GM20431 (cell line): ENCODE results near the gene FAU.
"Not testable (repeated sequence)": the region's sequence is repeated elsewhere in the genome, so short reads cannot be mapped to it uniquely, and the experiment has no call there.

Experiments
- in situ Hi-C: fragments of 300-500 bp; cut with MseI, MboI; formaldehyde crosslinking; loops from one replicate; pipeline ENCODE4 v1.15.0; 2020; ENCODE audit warnings: low sequenced_read_pairs; ENCODE audit not compliant: unreplicated experiment

The FAU gene

DNA sequence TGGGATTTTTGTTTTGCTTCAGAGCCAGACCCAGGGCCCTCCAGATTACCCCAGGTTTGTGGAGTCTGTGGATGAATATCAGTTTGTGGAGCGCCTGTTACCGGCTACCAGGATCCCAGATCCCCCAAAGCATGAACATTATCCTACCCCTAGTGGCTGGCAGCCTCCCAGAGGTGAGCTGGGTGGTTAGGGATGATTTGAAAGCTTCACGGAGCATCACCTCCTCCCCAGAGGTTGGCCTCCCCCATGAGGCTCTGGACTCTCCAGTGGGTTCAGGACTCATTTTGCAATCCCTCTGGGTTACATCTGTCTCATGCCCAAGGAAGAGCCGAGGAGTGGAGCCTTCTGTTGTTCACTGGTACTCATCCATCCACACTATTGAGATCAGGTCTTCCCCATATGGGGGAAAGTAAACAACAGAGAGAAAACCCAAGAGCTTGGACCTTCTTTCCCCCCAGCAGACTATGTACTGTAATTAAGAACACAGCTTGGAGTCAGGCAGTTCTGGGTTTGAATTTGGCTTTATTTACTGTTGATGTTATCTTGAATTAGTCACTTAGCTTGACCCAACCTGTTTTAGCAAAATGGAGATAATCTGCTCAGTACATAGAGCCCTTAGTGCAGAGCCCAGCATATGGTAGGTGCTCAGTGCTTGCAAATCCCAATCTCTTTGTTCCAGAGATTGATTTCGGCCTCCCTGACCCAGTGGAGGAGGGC, 2.7 kb upstream of the FAU start:
- in situ Hi-C loops = no loop called here

DNA sequence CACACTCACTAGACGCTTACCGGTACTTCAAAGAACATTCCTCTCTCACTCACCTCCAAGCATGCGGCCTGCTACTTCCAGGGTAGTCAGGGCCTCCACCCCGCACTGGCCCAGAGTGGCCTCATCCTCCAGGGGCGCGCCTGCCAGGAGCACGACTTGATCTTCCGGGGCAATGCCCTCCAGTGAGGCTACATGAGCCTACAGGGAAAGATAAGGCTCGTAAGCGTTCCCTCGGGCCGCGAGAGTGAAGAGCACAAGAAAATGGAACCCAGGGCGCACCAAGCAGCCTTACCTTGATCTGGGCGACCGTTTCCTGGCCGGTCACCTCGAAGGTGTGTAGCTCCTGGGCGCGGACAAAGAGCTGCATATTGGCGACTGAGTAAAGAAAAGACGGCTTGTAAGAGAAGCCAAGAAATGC, 478 bp downstream of the FAU start:
- in situ Hi-C loops = no loop called here

DNA sequence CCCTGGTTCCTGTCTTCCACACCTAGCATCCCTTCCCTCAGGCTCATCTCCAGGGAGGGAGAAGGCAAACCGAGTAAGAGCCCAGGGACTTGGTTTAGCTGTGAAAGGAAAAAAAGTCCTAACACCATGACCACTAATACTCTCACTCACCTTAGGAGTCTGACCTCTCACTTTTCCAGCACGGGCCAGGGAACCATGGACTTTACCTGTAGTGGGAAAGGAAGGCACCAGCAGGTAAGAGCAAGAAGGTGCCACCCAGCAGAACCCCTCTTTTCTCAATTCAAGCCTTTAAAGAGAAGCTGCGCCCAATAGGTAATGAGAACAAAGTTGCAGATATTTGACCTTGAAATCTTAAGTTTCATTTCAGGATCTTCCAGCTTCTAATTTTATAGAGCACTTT, 1.1 kb downstream of the FAU start:
- in situ Hi-C loops = no loop called here

DNA sequence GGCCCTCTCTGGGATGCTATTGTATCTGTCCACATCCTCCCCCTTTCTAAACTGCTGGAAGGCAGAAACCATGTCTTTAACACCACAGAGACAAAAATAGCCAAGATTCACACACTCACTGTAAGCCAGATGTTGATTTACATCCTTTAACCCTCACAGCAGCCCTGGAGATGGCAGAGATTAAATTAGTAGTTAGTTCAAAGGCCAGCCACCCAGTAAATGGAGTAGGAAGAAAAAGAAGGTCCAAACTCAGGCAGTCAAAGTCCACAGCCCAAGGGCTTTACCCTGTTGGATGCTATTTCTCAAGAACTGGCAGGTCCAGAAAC, 2.3 kb downstream of the FAU start:
- in situ Hi-C loops = no loop called here

DNA sequence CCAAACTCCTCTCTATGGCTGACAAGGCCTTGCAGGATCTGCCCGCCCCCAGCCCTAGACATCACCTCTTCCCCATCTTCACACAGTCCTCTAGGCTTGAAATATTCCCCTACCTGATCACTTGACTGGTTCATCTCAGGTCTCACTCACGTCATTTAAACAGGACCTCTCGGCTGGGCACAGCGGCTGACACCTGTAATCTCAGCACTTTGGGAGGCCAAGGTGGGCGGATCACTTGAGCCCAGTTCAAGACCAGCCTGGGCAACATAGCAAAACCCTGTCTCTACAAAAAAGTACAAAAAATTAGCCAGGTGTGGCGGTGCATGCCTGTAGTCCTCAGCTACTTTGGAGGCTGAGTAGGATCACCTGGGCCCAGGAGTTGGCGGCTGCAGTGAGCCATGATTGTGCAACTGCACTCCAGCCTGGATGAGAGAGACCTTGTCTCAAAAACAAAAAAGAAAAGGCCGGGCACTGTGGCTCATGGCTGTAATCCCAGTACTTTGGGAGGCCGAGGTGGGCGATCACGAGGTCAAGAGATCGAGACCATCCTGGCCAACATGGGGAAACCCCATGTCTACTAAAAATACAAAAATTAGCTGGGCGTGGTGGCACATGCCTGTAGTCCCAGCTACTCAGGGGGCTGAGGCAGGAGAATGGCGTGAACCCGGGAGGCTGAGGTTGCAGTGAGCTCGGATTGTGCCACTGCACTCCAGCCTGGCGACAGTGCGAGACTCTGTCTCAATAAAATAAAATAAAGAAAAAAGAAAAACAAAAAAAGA, 2.9 kb downstream of the FAU start:
- in situ Hi-C loops = not testable (repeated sequence)

DNA sequence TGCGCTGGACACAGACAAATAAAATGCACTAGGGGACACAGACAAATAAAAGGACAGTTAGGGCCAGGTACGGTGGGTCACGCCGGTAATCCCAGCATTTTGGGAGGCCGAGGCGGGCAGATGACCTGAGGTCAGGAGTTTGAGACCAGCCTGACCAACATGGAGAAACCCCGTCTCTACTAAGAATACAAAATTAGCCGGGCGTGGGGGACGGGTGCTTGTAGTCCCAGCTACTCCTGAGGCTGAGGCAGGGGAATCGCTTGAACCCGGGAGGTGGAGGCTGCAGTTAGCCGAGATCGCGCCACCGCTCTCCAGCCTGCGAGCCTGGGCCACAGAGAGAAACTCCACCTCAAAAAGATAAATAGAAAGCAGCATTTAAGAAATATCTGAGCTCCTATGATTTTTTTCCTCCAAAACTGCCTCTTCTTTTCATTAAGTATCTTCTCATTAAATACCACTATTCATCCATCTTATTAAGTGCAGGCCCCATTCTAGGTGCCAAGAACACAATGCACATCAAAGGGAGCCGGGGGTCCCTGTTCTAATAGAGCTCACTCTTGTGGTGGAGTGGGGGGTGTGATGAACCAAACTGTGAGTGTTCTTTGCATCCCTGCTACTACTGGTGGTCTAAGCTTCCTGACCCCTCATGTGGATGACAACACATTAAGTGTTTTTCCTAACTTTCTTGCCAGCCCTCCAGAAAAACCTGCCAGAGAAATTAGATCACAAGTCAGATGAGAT, 3.7 kb downstream of the FAU start:
- in situ Hi-C loops = no loop called here

DNA sequence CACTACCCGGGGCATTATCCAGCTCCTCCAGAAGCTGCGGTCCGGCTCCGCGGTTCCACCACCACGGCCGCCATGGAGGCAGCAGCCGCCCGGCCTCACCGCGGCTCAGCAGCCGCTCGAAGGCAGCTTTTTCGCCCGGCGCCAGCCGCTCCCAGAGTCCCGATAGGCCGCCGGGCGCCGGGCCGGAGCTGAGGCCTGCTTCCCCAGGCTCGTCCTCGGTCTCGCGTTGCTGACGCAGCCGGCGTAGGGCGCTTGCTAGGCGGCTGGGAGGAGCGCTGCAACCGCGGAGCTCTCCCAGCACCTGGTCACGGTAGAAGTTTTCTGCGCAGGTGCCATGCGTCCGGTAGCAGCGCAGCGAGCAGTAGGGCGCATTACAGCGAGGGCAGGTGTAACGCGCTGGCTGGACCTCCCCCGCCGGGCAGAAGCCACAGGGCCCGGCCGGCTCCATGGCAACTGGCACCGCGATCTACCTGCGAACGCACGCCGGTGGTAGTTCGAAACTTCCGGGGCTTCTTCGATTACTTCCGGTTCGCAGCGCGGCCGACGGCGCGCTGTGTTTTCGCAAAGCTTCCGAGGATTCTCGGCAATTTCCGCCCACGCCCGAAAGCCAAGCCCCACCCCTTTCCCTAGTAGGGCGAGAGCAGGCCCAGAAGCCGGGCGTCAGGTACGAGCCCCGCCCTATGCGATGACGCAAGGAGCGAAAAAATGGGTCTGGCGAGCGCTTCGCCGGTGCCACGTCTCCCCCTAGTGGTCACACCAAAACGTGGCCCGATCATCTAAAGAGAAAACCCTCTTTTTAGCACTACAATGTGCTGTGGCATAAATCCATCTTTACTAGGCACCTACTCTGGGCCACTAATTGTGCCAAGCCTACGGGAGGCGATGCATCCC, 4.5 kb downstream of the FAU start, which contains the start of gene ZNHIT2:
ZNHIT2 (minus strand) TSS at position 496 of the 891 bp plus-strand sequence; CDS start at position 448, 48 bp downstream.
- in situ Hi-C loops = no loop called here

DNA sequence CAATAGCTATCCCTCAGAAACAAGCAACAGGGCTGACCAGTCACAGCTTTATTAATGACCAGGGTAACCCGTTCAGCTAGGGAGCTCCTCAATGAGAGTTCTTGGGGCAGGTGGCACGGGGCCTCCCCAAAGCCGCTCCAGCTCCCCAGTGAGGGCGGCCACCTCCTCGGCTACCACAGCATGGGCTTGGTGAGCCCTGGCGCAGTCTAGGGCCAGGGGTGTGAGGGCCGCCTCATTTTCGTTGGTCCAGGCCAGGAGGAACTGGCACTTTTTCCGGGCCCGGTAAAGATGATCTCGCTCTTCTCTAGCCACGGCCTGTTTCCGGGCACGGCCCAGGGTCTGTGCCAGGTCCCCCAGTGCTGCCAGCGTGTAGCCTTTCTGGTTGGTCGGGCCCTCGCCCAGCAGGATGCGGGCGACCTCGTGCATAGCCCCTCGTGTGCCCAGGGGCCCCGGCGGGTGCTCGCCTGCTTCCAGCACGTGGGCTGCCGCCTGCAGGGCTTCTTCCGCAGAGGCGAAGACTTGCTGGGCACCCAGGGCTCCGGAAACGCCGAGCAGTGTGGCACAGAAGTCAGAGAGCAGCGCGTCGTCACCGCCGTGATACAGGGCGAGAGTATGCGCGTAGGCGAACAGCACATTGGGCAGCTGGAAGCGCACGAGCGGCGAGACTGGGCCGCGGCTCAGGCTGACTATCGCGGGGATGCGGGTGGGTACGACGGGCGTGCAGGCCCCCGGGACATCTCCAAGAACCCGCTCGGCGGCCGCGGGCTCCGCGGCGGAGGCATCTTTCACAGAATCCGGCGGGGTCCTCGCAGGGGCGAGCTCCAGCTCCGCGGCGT, 5.3 kb downstream of the FAU start:
- in situ Hi-C loops = no loop called here

DNA sequence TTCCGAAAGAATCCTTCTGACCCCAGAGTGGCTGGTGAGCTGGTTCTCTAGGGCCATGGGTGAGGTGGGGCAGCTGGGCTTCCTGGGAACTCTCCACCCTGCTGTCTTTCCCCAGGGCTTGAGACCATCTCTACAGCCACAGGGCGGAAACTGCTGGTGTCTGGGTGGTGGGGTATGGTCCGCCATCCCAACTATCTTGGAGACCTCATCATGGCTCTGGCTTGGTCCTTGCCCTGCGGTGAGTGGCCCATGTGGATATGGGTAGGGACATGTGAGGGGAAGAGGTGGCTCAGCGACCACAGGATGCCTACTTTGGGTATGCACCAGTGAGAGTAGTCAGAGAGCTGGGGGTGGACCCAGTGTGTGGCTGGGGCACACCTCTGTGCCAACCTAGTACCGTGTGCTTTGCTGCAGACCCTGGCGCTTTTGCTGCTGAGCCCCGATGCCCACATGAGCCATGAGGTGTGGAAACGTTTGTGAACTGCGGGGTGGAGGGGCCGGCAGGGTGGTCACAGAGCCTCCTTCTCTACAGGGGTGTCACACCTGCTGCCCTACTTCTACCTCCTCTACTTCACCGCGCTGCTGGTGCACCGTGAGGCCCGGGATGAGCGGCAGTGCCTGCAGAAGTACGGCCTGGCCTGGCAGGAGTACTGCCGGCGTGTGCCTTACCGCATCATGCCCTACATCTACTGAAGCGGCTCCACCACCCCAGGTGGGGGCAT, 6.4 kb downstream of the FAU start:
- in situ Hi-C loops = no loop called here

DNA sequence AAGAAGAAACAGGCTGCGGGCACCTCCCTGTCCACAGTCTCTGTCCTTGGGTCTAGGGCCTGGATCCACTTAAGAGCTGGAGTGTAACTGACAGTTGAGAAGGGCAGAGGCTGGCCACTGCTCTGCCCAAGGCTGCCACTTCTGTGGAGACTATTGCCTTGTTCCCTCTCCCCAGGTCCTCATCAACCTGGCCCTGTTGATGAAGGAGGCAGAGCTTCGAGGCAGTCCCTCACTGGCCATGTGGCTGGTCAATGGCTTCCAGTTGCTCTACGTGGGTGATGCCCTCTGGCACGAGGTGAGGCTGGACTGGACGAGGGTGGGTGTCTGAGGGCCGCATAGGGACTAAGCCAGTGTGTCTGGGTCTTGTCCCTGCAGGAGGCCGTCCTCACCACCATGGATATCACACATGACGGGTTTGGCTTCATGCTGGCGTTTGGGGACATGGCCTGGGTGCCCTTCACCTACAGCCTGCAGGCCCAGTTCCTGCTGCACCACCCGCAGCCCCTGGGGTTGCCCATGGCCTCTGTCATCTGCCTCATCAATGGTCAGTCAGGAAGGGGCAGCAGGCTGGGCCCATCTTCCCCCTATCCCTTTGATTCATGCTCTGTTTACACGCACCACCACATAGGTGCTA, 7.3 kb downstream of the FAU start:
- in situ Hi-C loops = no loop called here

DNA sequence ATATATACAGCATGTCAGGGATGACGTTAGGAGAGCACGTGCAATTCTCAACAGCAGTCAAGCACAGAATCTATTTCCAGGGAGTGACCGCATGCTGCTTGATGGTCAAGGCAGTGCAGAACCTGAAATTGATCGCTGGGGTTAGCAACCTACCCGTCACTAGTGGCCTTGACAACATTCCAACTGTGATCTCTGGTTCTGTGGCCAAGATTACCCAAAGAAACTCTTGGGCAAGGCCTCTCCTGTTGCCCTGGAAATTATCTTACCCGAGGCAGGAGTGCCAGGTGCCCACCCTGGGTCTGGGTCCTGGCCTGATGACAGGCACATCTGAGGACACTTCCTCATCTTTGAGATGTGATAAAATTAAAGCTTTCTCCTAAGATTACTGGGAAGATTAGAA, 8.1 kb downstream of the FAU start:
- in situ Hi-C loops = no loop called here

DNA sequence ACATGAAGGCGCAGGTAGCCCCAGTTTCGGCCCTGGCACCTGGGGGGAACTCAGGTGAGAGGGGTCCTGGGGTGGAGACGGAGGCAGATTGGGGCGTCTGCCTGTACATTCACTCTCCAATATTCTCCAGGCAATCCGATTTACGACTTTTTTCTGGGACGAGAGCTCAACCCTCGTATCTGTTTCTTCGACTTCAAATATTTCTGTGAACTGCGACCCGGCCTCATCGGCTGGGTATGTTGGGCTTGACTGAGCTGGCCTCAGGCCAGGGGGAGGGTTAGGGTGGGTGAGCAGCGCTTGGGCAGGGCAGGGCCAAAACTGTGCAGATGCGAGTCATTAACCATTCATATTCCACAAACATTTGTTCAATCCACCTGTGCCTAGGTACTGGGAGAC, 8.6 kb downstream of the FAU start:
- in situ Hi-C loops = no loop called here

DNA sequence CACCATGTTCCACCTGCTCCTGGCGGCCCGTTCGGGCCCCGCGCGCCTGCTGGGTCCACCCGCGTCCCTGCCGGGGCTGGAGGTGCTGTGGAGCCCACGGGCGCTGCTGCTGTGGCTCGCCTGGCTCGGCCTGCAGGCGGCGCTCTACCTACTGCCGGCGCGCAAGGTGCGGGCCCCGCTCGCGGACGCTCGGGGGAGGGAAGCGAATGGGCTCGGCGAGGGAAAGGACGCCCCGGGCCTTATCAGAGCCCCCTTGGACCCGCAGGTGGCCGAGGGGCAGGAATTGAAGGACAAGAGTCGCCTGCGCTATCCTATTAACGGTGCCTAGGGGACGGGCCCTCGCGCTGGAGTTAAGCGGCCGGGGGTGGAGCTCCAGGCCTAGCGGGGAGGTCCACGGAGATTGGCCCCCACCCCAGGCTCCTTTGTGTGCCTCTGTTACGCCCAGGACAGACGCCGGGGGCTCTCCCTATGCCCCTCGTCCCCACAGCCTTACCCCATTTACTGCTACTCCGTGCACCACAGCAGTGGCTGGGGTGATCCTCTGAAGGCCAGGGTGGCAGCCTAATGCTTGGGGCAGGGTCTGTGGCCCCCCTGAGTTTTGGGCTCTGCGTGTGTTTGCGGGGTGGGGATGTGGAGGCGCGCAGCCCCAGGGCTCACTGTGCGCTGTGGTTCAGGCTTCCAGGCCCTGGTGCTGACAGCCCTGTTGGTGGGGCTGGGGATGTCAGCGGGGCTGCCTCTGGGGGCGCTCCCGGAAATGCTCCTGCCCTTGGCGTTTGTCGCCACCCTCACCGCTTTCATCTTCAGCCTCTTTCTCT, 9.2 kb downstream of the FAU start:
- in situ Hi-C loops = no loop called here

DNA sequence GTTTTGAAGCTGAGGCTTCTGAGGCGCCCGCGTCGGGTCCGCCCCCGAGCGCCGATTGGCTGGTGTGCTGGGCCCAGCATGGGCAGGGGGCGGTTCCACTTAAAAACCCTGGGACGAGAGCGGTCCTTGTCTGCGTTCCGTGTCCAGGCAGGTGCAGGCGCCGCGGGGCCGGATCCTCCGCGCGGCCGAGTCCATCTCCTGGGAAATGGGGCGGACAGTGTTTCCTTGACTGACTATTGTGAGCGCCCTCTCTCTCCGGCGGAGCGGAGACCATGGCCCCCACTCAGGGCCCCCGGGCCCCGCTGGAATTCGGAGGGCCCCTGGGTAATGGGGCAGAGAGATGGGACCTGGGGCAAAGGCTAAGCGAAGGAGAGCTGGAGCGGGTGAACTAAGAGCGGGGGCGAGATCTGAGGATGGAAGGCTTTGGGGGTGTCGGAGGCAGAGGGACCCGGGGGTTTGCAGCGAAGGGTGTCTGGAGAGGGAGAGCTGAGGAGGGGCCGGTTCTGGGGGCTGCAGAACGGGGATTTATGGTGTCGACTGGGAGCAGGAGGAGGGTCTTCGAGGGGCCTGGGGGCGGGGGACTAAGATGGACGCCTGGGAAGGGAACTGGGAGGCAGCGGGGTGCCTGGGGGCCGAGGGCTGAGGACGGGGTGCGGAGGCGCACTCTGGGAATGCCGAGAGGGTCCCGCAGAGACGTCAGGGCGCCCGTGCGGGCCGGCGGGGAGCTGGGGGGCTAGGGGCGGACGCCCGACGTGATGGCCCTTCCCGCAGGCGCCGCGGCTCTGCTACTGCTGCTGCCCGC, 10.0 kb downstream of the FAU start, which contains the start of gene TM7SF2:
TM7SF2 (plus strand) TSS at position 129 of the 802 bp plus-strand sequence; CDS start at position 273, 144 bp downstream.
- in situ Hi-C loops = no loop called here

DNA sequence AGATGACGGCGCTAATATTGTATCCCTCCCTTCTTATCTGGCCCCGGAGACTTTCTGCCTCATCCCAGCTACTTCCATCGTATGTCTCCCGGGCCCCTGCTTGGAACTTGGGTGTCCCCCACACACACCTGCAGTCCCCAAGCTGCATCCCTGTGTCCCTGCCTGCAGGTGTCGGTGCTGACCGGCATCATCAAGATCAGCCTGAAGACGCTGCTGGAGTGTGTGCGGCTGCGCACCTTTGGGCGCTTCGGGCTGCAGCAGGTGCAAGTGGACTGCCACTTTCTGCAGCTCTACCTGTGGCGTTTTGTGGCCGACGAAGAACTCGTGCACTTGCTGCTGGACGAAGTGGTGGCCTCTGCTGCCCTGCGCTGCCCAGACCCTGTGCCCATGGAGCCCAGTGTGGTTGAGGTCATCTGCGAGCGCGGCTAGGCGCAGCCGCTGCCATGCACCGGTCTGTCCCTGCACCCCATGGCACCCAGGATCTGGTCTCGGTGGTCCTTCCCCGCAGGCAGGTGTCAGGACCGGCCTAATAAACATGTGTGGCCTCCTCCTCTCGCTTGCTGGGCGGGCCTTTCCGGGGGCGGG, 10.7 kb downstream of the FAU start:
- in situ Hi-C loops = no loop called here

DNA sequence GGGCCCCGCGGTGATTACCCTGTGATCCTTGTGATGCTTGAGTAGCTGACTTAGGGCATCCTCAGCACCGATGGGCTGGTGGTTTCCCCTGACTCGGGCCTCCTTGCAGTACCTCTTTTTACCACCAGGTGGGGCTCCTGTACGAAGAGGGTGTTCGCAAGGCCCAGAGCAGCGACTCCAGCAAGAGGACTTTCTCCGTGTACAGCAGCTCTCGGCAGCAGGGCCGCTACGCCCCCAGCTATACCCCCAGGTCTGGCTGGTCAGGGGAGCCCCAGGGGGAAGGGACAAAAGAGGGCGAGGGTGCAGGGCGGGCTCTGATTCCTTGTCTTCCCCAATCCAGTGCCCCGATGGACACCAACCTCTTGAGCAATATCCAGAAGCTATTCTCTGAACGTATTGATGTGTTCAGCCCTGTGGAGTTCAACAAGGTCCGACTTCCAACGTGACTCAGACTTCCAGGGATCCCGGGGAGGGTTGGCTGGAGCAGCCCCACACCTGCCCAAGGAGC, 11.5 kb downstream of the FAU start:
- in situ Hi-C loops = no loop called here
